Tibial artery (tissue), 4 donors: ENCODE results near the gene SAFB2.
A peak's percentile ranks its signal among the peaks of the same experiment; 100 is the strongest.
"Not testable (repeated sequence)": the region's sequence is repeated elsewhere in the genome, so short reads cannot be mapped to it uniquely, and the experiment has no call there.

ENCODE experiments used
- DNase-seq, 2 donors: peaks; one replicate each; pipeline ENCODE4 v3.0.0-alpha.2; 2019
- H3K27ac ChIP-seq, 2 donors: fragments of 200-600 bp; sonication (generic) in 1 of 2; 1 replicate in 1 of 2; 2 replicates in 1 of 2; pipeline ENCODE4 v1.5.1; 2018 to 2019; ENCODE audit warnings: mild to moderate bottlenecking in 1 of 2
- H3K27me3 ChIP-seq, 2 donors: fragments of 200-600 bp; sonication (generic) in 1 of 2; one replicate each; pipeline versions ENCODE4 v1.5.1 to v1.6.0; 2016 to 2019
- H3K36me3 ChIP-seq, 3 donors: fragments of 200-600 bp; sonication (generic) in 2 of 3; one replicate each; pipeline ENCODE4 v1.5.1; 2016 to 2019; ENCODE audit warnings: mild to moderate bottlenecking in 2 of 3
- H3K4me1 ChIP-seq, 4 donors: fragments of 200-600 bp; sonication (generic) in 2 of 4; 1 replicate in 3 of 4; 2 replicates in 1 of 4; pipeline ENCODE4 v1.5.1; 2016 to 2019
- H3K4me3 ChIP-seq, 2 donors: fragments of 200-600 bp; sonication (generic) in 1 of 2; 1 replicate in 1 of 2; 2 replicates in 1 of 2; pipeline ENCODE4 v1.5.1; 2018 to 2019; ENCODE audit warnings: mild to moderate bottlenecking in 2 of 2
- H3K9me3 ChIP-seq, 3 donors: fragments of 200-600 bp; sonication (generic) in 1 of 3; one replicate each; pipeline ENCODE4 v1.5.1; 2016 to 2019
- CTCF ChIP-seq, 2 experiments: fragments of 200-600 bp in 1 of 2; fragments of 450-650 bp in 1 of 2; IDR thresholded peaks; one replicate each; pipeline ENCODE4 v1.5.1; 2017 to 2019; ENCODE audit warnings: antibody characterized with exemption in 2 of 2, mild to moderate bottlenecking in 1 of 2, moderate library complexity in 1 of 2
- intact Hi-C: fragments of 100-400 bp; cut with DNase I; formaldehyde crosslinking; loops from one replicate; pipeline ENCODE4 v1.15.0; 2023; ENCODE audit warnings: low total_unique reads

The SAFB2 gene

GRCh38 chr19:5617080-5617479, 5.5 kb downstream of the SAFB2 start:
- Histone ChIP-seq H3K27ac (no peak overlapping the region), H3K9me3 (no peaks in the 10 kb centered on the region), H3K4me3 (no peak overlapping the region), H3K27me3 (no peaks in the 10 kb centered on the region), H3K4me1 (peaks cover 0 to 37% (median 26%) of the 10 kb centered on the region in 4 donors), H3K36me3 (peaks cover 61 to 84% (median 71%) of the 10 kb centered on the region in 3 donors)
- intact Hi-C loops: no loop called here
- TF ChIP-seq CTCF (IDR thresholded peaks at IDR 0.05): no peak
- no peak for DNase-seq

- H3K4me1 ChIP-seq: peaks cover 0 to 27% (median 18%) of the 10 kb centered on the region in 4 donors
These were observed 6.7 kb downstream of the SAFB2 start for GRCh38 chr19:5615756-5616327.

GRCh38 chr19:5612891-5613865, 9.4 kb downstream of the SAFB2 start:
- Histone ChIP-seq H3K4me3 (no peak overlapping the region), H3K27ac (no peak overlapping the region), H3K36me3 (peaks cover 81 to 91% (median 85%) of the 10 kb centered on the region in 3 donors), H3K4me1 (peaks cover 0 to 7% (median 0%) of the 10 kb centered on the region in 4 donors), H3K27me3 (no peaks in the 10 kb centered on the region), H3K9me3 (no peaks in the 10 kb centered on the region)
- no peak for TF ChIP-seq CTCF (IDR thresholded peaks at IDR 0.05)
- peak in 1 of 2 donors; percentile 23 for DNase-seq
- intact Hi-C loops: no loop called here

More at GRCh38 chr19:5615756-5616327, 6.7 kb downstream of the SAFB2 start:
- no peak overlapping the region for H3K27ac ChIP-seq
- intact Hi-C loops: no loop called here
- no peaks in the 10 kb centered on the region for H3K9me3 ChIP-seq
- peaks cover 66 to 88% (median 75%) of the 10 kb centered on the region in 3 donors for H3K36me3 ChIP-seq
- H3K4me3 ChIP-seq: no peak overlapping the region
- H3K27me3 ChIP-seq: no peaks in the 10 kb centered on the region
- no peak for TF ChIP-seq CTCF (IDR thresholded peaks at IDR 0.05)
- peak in 1 of 2 donors; percentile 44 for DNase-seq

- no peak for TF ChIP-seq CTCF (IDR thresholded peaks at IDR 0.05)
These were observed 12.6 kb downstream of the SAFB2 start for GRCh38 chr19:5609881-5610448.

GRCh38 chr19:5608766-5609165, 13.8 kb downstream of the SAFB2 start:
- H3K4me1 ChIP-seq, H3K27ac ChIP-seq, H3K9me3 ChIP-seq, H3K27me3 ChIP-seq, intact Hi-C loops, DNase-seq, H3K4me3 ChIP-seq: not testable (repeated sequence)
- H3K36me3 ChIP-seq: peaks cover 76 to 92% (median 89%) of the 10 kb centered on the region in 3 donors

More at GRCh38 chr19:5609881-5610448, 12.6 kb downstream of the SAFB2 start:
- no peaks in the 10 kb centered on the region for H3K4me1 ChIP-seq
- intact Hi-C loops: no loop called here
- H3K27me3 ChIP-seq: no peaks in the 10 kb centered on the region
- peaks cover 76 to 92% (median 89%) of the 10 kb centered on the region in 3 donors for H3K36me3 ChIP-seq
- DNase-seq: no peak
- H3K9me3 ChIP-seq: no peaks in the 10 kb centered on the region
- H3K27ac ChIP-seq: no peak overlapping the region
- H3K4me3 ChIP-seq: no peak overlapping the region
